Mammary epithelial cell (primary cell): ENCODE data around the gene NOVA2.

Source experiments
- CTCF ChIP-seq, 2 donors: IDR thresholded peaks in 1 of 2; conservative IDR thresholded peaks in 1 of 2; 2 replicates each; pipeline ENCODE4 v1.5.1; 2011 to 2012; ENCODE audit warnings: inconsistent platforms in 2 of 2, low read length in 2 of 2, mild to moderate bottlenecking in 2 of 2, control low read depth in 1 of 2, low read depth in 1 of 2; ENCODE audit not compliant: insufficient read depth in 1 of 2; ENCODE audit errors: extremely low read depth in 1 of 2
- EZH2 ChIP-seq: IDR thresholded peaks from 2 replicates; pipeline ENCODE4 v1.6.1; 2012; ENCODE audit warnings: low read length, inconsistent platforms, borderline replicate concordance

GRCh38 chr19:45994456-45994997, 20.9 kb upstream of the NOVA2 start:
- TF ChIP-seq CTCF (conservative IDR thresholded peaks at IDR 0.05 in 1 of 2, IDR thresholded peaks at IDR 0.05 in 1 of 2; ENCODE audit: extremely low read depth in 1 of 2, insufficient read depth in 1 of 2, low read depth in 1 of 2, low read length in 2 of 2) (no peak), EZH2 (no peak)
